NCI-H1436 (cell line): ENCODE data around the gene NAXD.
A peak's percentile ranks its signal among the peaks of the same experiment; 100 is the strongest.
"Not testable (repeated sequence)": the region's sequence is repeated elsewhere in the genome, so short reads cannot be mapped to it uniquely, and the experiment has no call there.

Experiments
- DNase-seq: peaks from one replicate; lab custom pipeline; 2025; lab: John Stamatoyannopoulos, UW

Gene NAXD

GRCh38 chr13:110664673-110665072, 49.3 kb downstream of the NAXD start:
- DNase-seq: no peak

- DNase-seq: no peak
Observed at GRCh38 chr13:110665491-110666254, 50.3 kb downstream of the NAXD start.

GRCh38 chr13:110666255-110666533, 50.8 kb downstream of the NAXD start:
- DNase-seq: no peak

GRCh38 chr13:110669036-110669435, 53.7 kb downstream of the NAXD start:
- DNase-seq: no peak

- DNase-seq: not testable (repeated sequence)
Observed at GRCh38 chr13:110669814-110670213, 54.5 kb downstream of the NAXD start.

- DNase-seq: no peak
Observed at GRCh38 chr13:110676595-110677587, 61.5 kb downstream of the NAXD start.

- DNase-seq: no peak
Observed at GRCh38 chr13:110677731-110678545, 62.6 kb downstream of the NAXD start.

- DNase-seq: no peak
Observed at GRCh38 chr13:110680852-110681251, 65.5 kb downstream of the NAXD start.

GRCh38 chr13:110681868-110682550, 66.7 kb downstream of the NAXD start:
- no peak for DNase-seq

- DNase-seq: no peak
Observed at GRCh38 chr13:110682746-110683145, 67.4 kb downstream of the NAXD start.

- peak; percentile 36 for DNase-seq
Observed at GRCh38 chr13:110683203-110683883, 68.0 kb downstream of the NAXD start.

GRCh38 chr13:110683921-110684320, 68.6 kb downstream of the NAXD start:
- no peak for DNase-seq

GRCh38 chr13:110684388-110685056, 69.2 kb downstream of the NAXD start:
- no peak for DNase-seq

- DNase-seq: no peak
Observed at GRCh38 chr13:110685305-110686020, 70.1 kb downstream of the NAXD start.

- DNase-seq: no peak
Observed at GRCh38 chr13:110687736-110688135, 72.4 kb downstream of the NAXD start.

- DNase-seq: no peak
Observed at GRCh38 chr13:110689041-110689440, 73.7 kb downstream of the NAXD start.
